CD4-positive, alpha-beta T cell treated with Interleukin-4 for 1 hour (primary cell): ENCODE results near the gene ANKK1.

ENCODE experiments used
- DNase-seq, 2 donors: peaks; one replicate each; pipeline ENCODE4 v3.0.0-alpha.2; 2020 to 2022

ANKK1 gene

GRCh38 chr11:113387605-113388211, at the start of gene ANKK1:
Gene ANKK1, plus strand, starts transcription at chr11:113387779. Its CDS starts 106 bp downstream, at chr11:113387885.
- no peak for DNase-seq

GRCh38 chr11:113338730-113339129, 48.8 kb upstream of the ANKK1 start:
- no peak for DNase-seq

- DNase-seq, result no peak
Observed at GRCh38 chr11:113339929-113340589, 47.5 kb upstream of the ANKK1 start.

- DNase-seq, result no peak
Observed at GRCh38 chr11:113341388-113342165, 46.0 kb upstream of the ANKK1 start.

GRCh38 chr11:113345978-113346377, 41.6 kb upstream of the ANKK1 start:
- no peak for DNase-seq

GRCh38 chr11:113349528-113349927, 38.1 kb upstream of the ANKK1 start:
- DNase-seq, result no peak

- no peak for DNase-seq
Observed at GRCh38 chr11:113350336-113351067, 37.1 kb upstream of the ANKK1 start.

- DNase-seq, result no peak
Observed at GRCh38 chr11:113351068-113351450, 36.5 kb upstream of the ANKK1 start.

- no peak for DNase-seq
Observed at GRCh38 chr11:113351480-113351879, 36.1 kb upstream of the ANKK1 start.

- DNase-seq, result no peak
Observed at GRCh38 chr11:113356203-113356602, 31.4 kb upstream of the ANKK1 start.

GRCh38 chr11:113363406-113363805, 24.2 kb upstream of the ANKK1 start:
- DNase-seq, result no peak

- no peak for DNase-seq
Observed at GRCh38 chr11:113363996-113364641, 23.5 kb upstream of the ANKK1 start.

GRCh38 chr11:113365895-113366294, 21.7 kb upstream of the ANKK1 start:
- DNase-seq, result no peak

GRCh38 chr11:113369411-113369810, 18.2 kb upstream of the ANKK1 start:
- no peak for DNase-seq

- DNase-seq, result no peak
Observed at GRCh38 chr11:113370634-113371033, 16.9 kb upstream of the ANKK1 start.

- no peak for DNase-seq
Observed at GRCh38 chr11:113372309-113372708, 15.3 kb upstream of the ANKK1 start.

GRCh38 chr11:113373306-113373705, 14.3 kb upstream of the ANKK1 start:
- DNase-seq, result no peak

GRCh38 chr11:113373981-113374560, 13.5 kb upstream of the ANKK1 start:
- DNase-seq, result no peak

- DNase-seq, result no peak
Observed at GRCh38 chr11:113375402-113375801, 12.2 kb upstream of the ANKK1 start.

GRCh38 chr11:113376156-113376555, 11.4 kb upstream of the ANKK1 start:
- DNase-seq, result peak in 1 of 2 donors; percentile 30

- DNase-seq, result no peak
Observed at GRCh38 chr11:113377681-113378412, 9.7 kb upstream of the ANKK1 start.

GRCh38 chr11:113378692-113379091, 8.9 kb upstream of the ANKK1 start:
- DNase-seq, result no peak
